ENCODE data around the gene HMGXB3.

GRCh38 chr5:149954798-149955197 lies 45.7 kb upstream of the HMGXB3 start:
- no peak for TF ChIP-seq POLR2AphosphoS5 (IDR thresholded peaks at IDR 0.05; ENCODE audit: low read depth, low read length)
- no peak for TF ChIP-seq CTCF (IDR thresholded peaks at IDR 0.05)
